K562 (cell line): ENCODE measurements around the gene KCNH2. TPM values are rescaled to one million over a fixed set of nuclear protein-coding genes. Genes with fewer than 3 reads are reported as not detected.

Source experiments
- ATAC-seq: fragments of 200-7000 bp; cut with Tn5 transposase; 3 replicates; pipeline ENCODE4 v1.9.1; 2020; ENCODE audit warnings: moderate library complexity
- BruUV-seq: library from RNA; stranded (reverse); fragments of 400-500 nt; replicated peaks from 2 replicates; lab custom pipeline; 2021; lab: Mats Ljungman, UMichigan
- CTCF ChIA-PET: fragments of 300-600 bp; formaldehyde crosslinking; extraction: SDS; loops from one replicate; lab custom pipeline; 2021; ENCODE audit warnings: low intra/inter-chr PET ratio; lab: Yijun Ruan, JAX
- POLR2A ChIA-PET: fragments of 300-600, 350-650 bp; sonication (Branson Sonifier 250); formaldehyde crosslinking; extraction: SDS; loops from one replicate; lab custom pipeline; 2021; ENCODE audit warnings: antibody characterized with exemption, inconsistent platforms; lab: Yijun Ruan, JAX
- DNase-seq, 4 experiments: peaks; one replicate each; pipeline versions ENCODE4 v3.0.0 to v3.0.0-alpha.2; 2011 to 2018; ENCODE audit warnings: low spot score in 3 of 4, mixed read lengths in 3 of 4; ENCODE audit errors: extremely low read depth in 1 of 4
- FAIRE-seq: peaks from 2 replicates; lab custom pipeline; 2011; peaks lifted over from hg19 to GRCh38; lab: Jason Lieb, UNC
- H2AFZ ChIP-seq: 2 replicates; pipeline ENCODE4 v1.6.0; 2011; ENCODE audit warnings: low read depth, low read length, control low read depth, inconsistent platforms
- H3K27ac ChIP-seq: fragments of 200-600 bp; 3 replicates; pipeline ENCODE4 v1.8.0; 2011; ENCODE audit warnings: low read depth, mild to moderate bottlenecking, control low read depth, inconsistent platforms, low read length, moderate library complexity, mixed read lengths; ENCODE audit errors: extremely low read depth
- H3K27me3 ChIP-seq, 2 experiments: fragments of 300-600 bp in 1 of 2; 2 replicates in 1 of 2; 3 replicates in 1 of 2; pipeline versions ENCODE4 v1.6.0 to v1.8.0; 2011; ENCODE audit warnings: inconsistent platforms in 2 of 2, low read length in 2 of 2, mild to moderate bottlenecking in 1 of 2, mixed read lengths in 1 of 2, moderate library complexity in 1 of 2; ENCODE audit not compliant: control insufficient read depth in 2 of 2, insufficient read depth in 2 of 2
- H3K36me3 ChIP-seq: fragments of 300-600 bp; 3 replicates; pipeline ENCODE4 v1.8.0; 2011; ENCODE audit warnings: mild to moderate bottlenecking, low read length, inconsistent platforms; ENCODE audit not compliant: control insufficient read depth, insufficient read depth
- H3K4me1 ChIP-seq, 2 experiments: fragments of 200-600 bp in 1 of 2; replicated peaks in 1 of 2; 2 replicates in 1 of 2; 3 replicates in 1 of 2; pipeline versions ENCODE4 v1.5.1 to v1.8.0; 2011; ENCODE audit warnings: inconsistent platforms in 2 of 2, low read length in 2 of 2, mild to moderate bottlenecking in 1 of 2, mixed read lengths in 1 of 2, moderate library complexity in 1 of 2; ENCODE audit not compliant: control insufficient read depth in 2 of 2, insufficient read depth in 2 of 2
- H3K4me2 ChIP-seq: 2 replicates; pipeline ENCODE4 v1.6.1; 2011; ENCODE audit warnings: low read length, control low read depth, inconsistent platforms, mixed read lengths; ENCODE audit not compliant: insufficient read depth
- H3K4me3 ChIP-seq: fragments of 200-600 bp; sonication (generic), shearing (Covaris generic); 2 replicates; pipeline ENCODE4 v1.5.1; 2016; ENCODE audit warnings: control low read depth, inconsistent platforms
- H3K79me2 ChIP-seq: fragments of 200-600 bp; 3 replicates; pipeline ENCODE4 v1.8.0; 2011; ENCODE audit warnings: low read length, inconsistent platforms; ENCODE audit not compliant: control insufficient read depth, insufficient read depth
- H3K9ac ChIP-seq, 2 experiments: 2 replicates each; pipeline versions ENCODE4 v1.6.0 to v1.6.1; 2011; ENCODE audit warnings: low read depth in 2 of 2, low read length in 2 of 2, control low read depth in 1 of 2, inconsistent platforms in 1 of 2, mild to moderate bottlenecking in 1 of 2, mixed read lengths in 1 of 2; ENCODE audit not compliant: insufficient read depth in 1 of 2
- H3K9me1 ChIP-seq: one replicate; pipeline ENCODE4 v1.6.0; 2011; ENCODE audit warnings: inconsistent platforms, mild to moderate bottlenecking, low read length, moderate library complexity; ENCODE audit not compliant: control insufficient read depth, insufficient read depth
- H3K9me3 ChIP-seq: replicated peaks from 2 replicates; pipeline ENCODE4 v1.5.1; 2011; ENCODE audit warnings: low read depth, low read length, inconsistent platforms; ENCODE audit not compliant: control insufficient read depth, insufficient read depth
- H4K20me1 ChIP-seq: replicated peaks from 2 replicates; pipeline ENCODE4 v1.6.1; 2011; ENCODE audit warnings: low read length, inconsistent platforms, mixed read lengths; ENCODE audit not compliant: control insufficient read depth, insufficient read depth
- ATF7 ChIP-seq: fragments of 450-650 bp; IDR thresholded peaks from 2 replicates; pipeline ENCODE4 v1.7.1; 2014; ENCODE audit warnings: mild to moderate bottlenecking, moderate library complexity
- BRCA1 ChIP-seq, 2 experiments: fragments of 450-650 bp in 1 of 2; sonication (generic) in 1 of 2; formaldehyde crosslinking in 1 of 2; IDR thresholded peaks; 2 replicates each; pipeline versions ENCODE4 v1.5.0 to v1.6.1; 2017 to 2020; ENCODE audit warnings: mild to moderate bottlenecking in 1 of 2, missing genetic modification reagents in 1 of 2
- CBFA2T3 ChIP-seq: fragments of 450-650 bp; IDR thresholded peaks from 2 replicates; pipeline ENCODE4 v1.6.1; 2017
- CBX3 ChIP-seq, 2 experiments: IDR thresholded peaks; 1 replicate in 1 of 2; 2 replicates in 1 of 2; pipeline ENCODE4 v1.6.1; 2012; ENCODE audit warnings: inconsistent platforms in 2 of 2, low read length in 2 of 2, borderline replicate concordance in 1 of 2, control low read depth in 1 of 2
- EWSR1 ChIP-seq: fragments of 450-650 bp; IDR thresholded peaks from 2 replicates; pipeline ENCODE4 v1.6.1; 2018; ENCODE audit warnings: borderline replicate concordance, mild to moderate bottlenecking, low read depth, moderate library complexity; ENCODE audit not compliant: partially characterized antibody
- JUND ChIP-seq, 2 experiments: IDR thresholded peaks; 2 replicates in 1 of 2; 3 replicates in 1 of 2; pipeline ENCODE4 v1.6.1; 2011; ENCODE audit warnings: borderline replicate concordance in 2 of 2, low read depth in 2 of 2, low read length in 2 of 2, improper control_type of control experiment in 1 of 2, missing biosample characterization in 1 of 2, missing genetic modification characterization in 1 of 2, missing genetic modification reagents in 1 of 2
- NFIX ChIP-seq: fragments of 250-450 bp; sonication (Bioruptor Pico); IDR thresholded peaks from 2 replicates; pipeline ENCODE4 v1.4.0; 2020; ENCODE audit warnings: low read depth, mild to moderate bottlenecking, moderate library complexity
- SP1 ChIP-seq: sonication (generic); formaldehyde crosslinking; IDR thresholded peaks from 2 replicates; pipeline ENCODE4 v1.8.1; 2022; ENCODE audit warnings: mild to moderate bottlenecking, missing genetic modification reagents
- YBX1 ChIP-seq: fragments of 450-650 bp; IDR thresholded peaks from 2 replicates; pipeline ENCODE4 v1.7.1; 2016; ENCODE audit warnings: mild to moderate bottlenecking
- ZNF431 ChIP-seq: sonication (generic); formaldehyde crosslinking; IDR thresholded peaks from 2 replicates; pipeline ENCODE4 v1.8.0; 2022; ENCODE audit warnings: mild to moderate bottlenecking, missing genetic modification reagents
- WGBS: fragments of 100-300 bp; shearing (Covaris generic); methylation state at CpG from one replicate; pipeline ENCODE4 v1.1.6; 2016; ENCODE audit warnings: low coverage, mixed read lengths; ENCODE audit not compliant: insufficient coverage; ENCODE audit errors: missing lambda C conversion rate; 5-methylcytosine and 5-hydroxymethylcytosine counted together
- in situ Hi-C: fragments of 300-500 bp; cut with MboI; formaldehyde crosslinking; loops from 4 replicates; pipeline ENCODE4 v1.15.0; 2018; ENCODE audit warnings: inconsistent platforms, mixed read lengths
- intact Hi-C: fragments of 100-400 bp; cut with micrococcal nuclease; formaldehyde crosslinking; loops from 2 replicates; pipeline ENCODE4 v1.14.2; 2022
- polyA plus RNA-seq, 8 experiments: library from polyadenylated mRNA; depleted of rRNA in 4 of 8; stranded (reverse) in 5 of 8; unstranded in 3 of 8; fragments of >200 nt; fragmentation: Nextera tagmentation in 2 of 8; fragmentation: Illumina TruSeq in 1 of 8; extraction: Ambion mirVana in 2 of 8; extraction: Trizol in 1 of 8; gene quantifications; 2 replicates each; pipeline versions ENCODE4 v1.2.1 to v1.2.3, GENCODE V29; 2011 to 2014; ENCODE audit warnings: inconsistent platforms in 1 of 8, missing spikeins in 1 of 8
- total RNA-seq, 7 experiments: library from RNA; depleted of rRNA in 6 of 7; stranded (reverse); fragments of >200 nt in 6 of 7; fragmentation: Illumina TruSeq in 2 of 7; extraction: Trizol in 2 of 7; gene quantifications; 2 replicates each; pipeline versions ENCODE4 v1.2.1 to v1.2.3, GENCODE V29; 2011 to 2021; ENCODE audit warnings: low replicate concordance in 1 of 7
- TF ChIP-seq, protein P1 (sequence below): fragments of 450-650 bp; IDR thresholded peaks from 2 replicates; pipeline ENCODE4 v1.6.1; 2016; ENCODE audit warnings: low read depth, mild to moderate bottlenecking, moderate library complexity
- TF ChIP-seq, protein P2 (sequence below): fragments of 450-650 bp; formaldehyde crosslinking; IDR thresholded peaks from 2 replicates; pipeline ENCODE4 v1.4.0; 2020; ENCODE audit warnings: mild to moderate bottlenecking, moderate library complexity
- TF ChIP-seq, protein P3 (sequence below): fragments of 450-650 bp; conservative IDR thresholded peaks from 2 replicates; pipeline ENCODE4 v1.6.1; 2016; ENCODE audit warnings: missing genetic modification characterization, low read depth, mild to moderate bottlenecking, control low read depth, missing compliant biosample characterization

KCNH2 gene
- total and polyA plus RNA-seq, 9 of the 15 experiments (the other 6 are each of a cell fraction or from before 2014, with no cell fraction given) = 18.1 to 368 (median 218) TPM

DNA sequence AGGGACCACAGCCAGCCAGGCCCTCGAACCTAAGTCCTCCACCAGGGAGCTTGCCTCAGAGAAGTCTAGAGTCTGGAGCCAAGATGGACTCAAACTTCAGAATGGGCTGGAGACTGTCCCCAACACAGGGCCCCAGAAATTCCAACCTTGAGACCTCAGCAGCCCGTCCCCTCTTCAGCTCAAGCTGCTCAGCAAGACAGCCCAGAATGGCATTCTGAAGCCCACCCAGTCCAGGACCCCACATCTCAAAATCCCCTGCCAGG lies 15.9 kb downstream of the KCNH2 start (continued):
- TF ChIP-seq, protein P1, sequence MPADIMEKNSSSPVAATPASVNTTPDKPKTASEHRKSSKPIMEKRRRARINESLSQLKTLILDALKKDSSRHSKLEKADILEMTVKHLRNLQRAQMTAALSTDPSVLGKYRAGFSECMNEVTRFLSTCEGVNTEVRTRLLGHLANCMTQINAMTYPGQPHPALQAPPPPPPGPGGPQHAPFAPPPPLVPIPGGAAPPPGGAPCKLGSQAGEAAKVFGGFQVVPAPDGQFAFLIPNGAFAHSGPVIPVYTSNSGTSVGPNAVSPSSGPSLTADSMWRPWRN = no peak

DNA sequence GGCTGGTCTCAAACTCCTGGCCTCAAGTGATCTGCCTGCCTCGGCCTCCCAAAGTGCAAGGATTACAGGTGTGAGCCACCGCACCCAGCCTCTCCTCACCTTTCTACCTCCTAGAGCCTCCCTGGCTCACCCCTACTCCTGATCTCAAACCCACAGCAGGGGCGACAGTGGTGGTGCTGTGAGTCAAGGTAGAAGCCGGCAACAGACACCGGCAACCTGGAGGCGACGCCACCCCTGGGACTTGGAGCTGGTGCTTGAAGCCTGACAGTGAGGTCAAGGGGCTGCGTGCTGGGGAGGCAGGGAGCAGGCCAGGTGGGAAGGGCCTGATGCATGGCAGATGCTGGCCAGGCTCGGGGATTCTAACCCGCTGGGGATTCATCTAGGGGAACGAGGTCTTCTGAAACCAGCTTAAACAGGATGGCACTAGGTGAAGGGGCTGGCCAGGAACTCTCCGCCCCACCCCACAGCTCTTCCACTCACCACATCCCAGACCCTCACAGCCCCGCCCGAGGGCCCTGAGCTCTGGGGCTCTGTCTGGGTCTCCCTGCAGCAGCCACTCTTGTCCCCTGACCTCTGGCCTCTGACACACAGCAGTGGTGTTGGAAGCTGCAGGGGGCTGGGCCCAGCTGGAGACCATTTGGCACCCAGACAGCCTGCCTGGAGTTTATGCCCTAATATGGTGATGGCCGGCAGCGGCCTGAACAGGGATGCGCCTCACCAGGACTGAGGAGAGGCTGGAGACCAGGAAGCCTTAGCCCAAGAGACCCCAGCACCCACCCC lies 16.4 kb downstream of the KCNH2 start:
- ATAC-seq = peak; percentile 15
- Histone ChIP-seq H2AFZ (peak overlapping the region; percentile 81), H3K9me1 (no peaks in the 10 kb centered on the region), H3K9me3 (no peaks in the 10 kb centered on the region), H3K27me3 (no peaks in the 10 kb centered on the region), H3K4me1 (peaks cover 87 to 90% of the 10 kb centered on the region in 2 experiments), H3K27ac (peak overlapping the region; percentile 99), H3K36me3 (peaks cover 29% of the 10 kb centered on the region; the same call in 2 of the 3 replicates), H3K4me2 (peak overlapping the region; percentile 52), H4K20me1 (no peaks in the 10 kb centered on the region), H3K9ac (peak overlapping the region; percentile 82 to 89), H3K79me2 (peaks cover 70% of the 10 kb centered on the region), H3K4me3 (no peak overlapping the region)
- BruUV-seq = no TSS peak
- in situ Hi-C loops = no loop called here
- 42% methylated on average over 17 of the region's 17 CpGs for WGBS
- ChIA-PET POLR2A (interaction anchor here (0.7 to 2.4 kb wide), 17 partner anchors 9 to 1479 kb away, joined by 3 to 15 read pairs (median 4); no protein-coding TSS in a partner anchor), CTCF (interaction anchor here (1.0 to 2.9 kb wide), 5 partner anchors 22 to 208 kb away, joined by 3 to 16 read pairs (median 15); no protein-coding TSS in a partner anchor)
- peak in 2 of 4 experiments; percentile 77 to 92 for DNase-seq
- FAIRE-seq = peak; percentile 65
- intact Hi-C loops = loop anchor here (2.0 to 10.0 kb wide), 3 partner anchors 15 to 213 kb away; no protein-coding TSS in a partner anchor
- no peak for TF ChIP-seq BRCA1 (IDR thresholded peaks at IDR 0.05)
- no peak for TF ChIP-seq BRCA1 (CRISPR knock-in tag; IDR thresholded peaks at IDR 0.05)
- no peak for TF ChIP-seq EWSR1
- no peak for TF ChIP-seq CBX3 (IDR thresholded peaks at IDR 0.05; ENCODE audit: borderline replicate concordance in 1 of 2, low read length in 2 of 2)
- no peak for TF ChIP-seq NFIX (CRISPR knock-in tag)
- TF ChIP-seq, protein P2, sequence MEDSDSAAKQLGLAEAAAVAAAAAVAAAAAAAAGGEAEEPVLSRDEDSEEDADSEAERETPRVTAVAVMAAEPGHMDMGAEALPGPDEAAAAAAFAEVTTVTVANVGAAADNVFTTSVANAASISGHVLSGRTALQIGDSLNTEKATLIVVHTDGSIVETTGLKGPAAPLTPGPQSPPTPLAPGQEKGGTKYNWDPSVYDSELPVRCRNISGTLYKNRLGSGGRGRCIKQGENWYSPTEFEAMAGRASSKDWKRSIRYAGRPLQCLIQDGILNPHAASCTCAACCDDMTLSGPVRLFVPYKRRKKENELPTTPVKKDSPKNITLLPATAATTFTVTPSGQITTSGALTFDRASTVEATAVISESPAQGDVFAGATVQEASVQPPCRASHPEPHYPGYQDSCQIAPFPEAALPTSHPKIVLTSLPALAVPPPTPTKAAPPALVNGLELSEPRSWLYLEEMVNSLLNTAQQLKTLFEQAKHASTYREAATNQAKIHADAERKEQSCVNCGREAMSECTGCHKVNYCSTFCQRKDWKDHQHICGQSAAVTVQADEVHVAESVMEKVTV (CRISPR knock-in tag) = no peak
- TF ChIP-seq ATF7 = peak; percentile 37; the same call in 1 of the 2 replicates
- TF ChIP-seq ZNF431 = no peak
- TF ChIP-seq JUND (IDR thresholded peaks at IDR 0.05; ENCODE audit: borderline replicate concordance, low read depth, low read length) = no peak
- TF ChIP-seq JUND (tag; IDR thresholded peaks at IDR 0.05; ENCODE audit: borderline replicate concordance, low read depth, low read length) = no peak
- peak; percentile 66 for TF ChIP-seq CBFA2T3
- TF ChIP-seq SP1 (CRISPR knock-in tag) = no peak
- TF ChIP-seq, protein P3, sequence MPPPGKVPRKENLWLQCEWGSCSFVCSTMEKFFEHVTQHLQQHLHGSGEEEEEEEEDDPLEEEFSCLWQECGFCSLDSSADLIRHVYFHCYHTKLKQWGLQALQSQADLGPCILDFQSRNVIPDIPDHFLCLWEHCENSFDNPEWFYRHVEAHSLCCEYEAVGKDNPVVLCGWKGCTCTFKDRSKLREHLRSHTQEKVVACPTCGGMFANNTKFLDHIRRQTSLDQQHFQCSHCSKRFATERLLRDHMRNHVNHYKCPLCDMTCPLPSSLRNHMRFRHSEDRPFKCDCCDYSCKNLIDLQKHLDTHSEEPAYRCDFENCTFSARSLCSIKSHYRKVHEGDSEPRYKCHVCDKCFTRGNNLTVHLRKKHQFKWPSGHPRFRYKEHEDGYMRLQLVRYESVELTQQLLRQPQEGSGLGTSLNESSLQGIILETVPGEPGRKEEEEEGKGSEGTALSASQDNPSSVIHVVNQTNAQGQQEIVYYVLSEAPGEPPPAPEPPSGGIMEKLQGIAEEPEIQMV (tag) = no peak
- TF ChIP-seq YBX1 = no peak
